SK-N-SH treated with all-trans-retinoic acid at 6 μM for 48 hours (cell line): ENCODE data around the gene TTC27.

Experiments
- ATAC-seq: fragments of 200-7000 bp; cut with Tn5 transposase; 3 replicates; pipeline ENCODE4 v1.9.1; 2020; ENCODE audit warnings: mild to moderate bottlenecking, moderate library complexity
- ARNTL ChIP-seq: fragments of 450-650 bp; formaldehyde crosslinking; IDR thresholded peaks from 2 replicates; pipeline ENCODE4 v1.5.0; 2020; ENCODE audit warnings: low read depth, mild to moderate bottlenecking, moderate library complexity, borderline replicate concordance
- BACH2 ChIP-seq: fragments of 250-450 bp; sonication (Bioruptor Pico); IDR thresholded peaks from 2 replicates; pipeline ENCODE4 v1.9.0; 2021; ENCODE audit warnings: mild to moderate bottlenecking, borderline replicate concordance
- ESRRG ChIP-seq: fragments of 250-450 bp; sonication (Bioruptor Pico); IDR thresholded peaks from 2 replicates; pipeline ENCODE4 v1.6.1; 2021; ENCODE audit warnings: mild to moderate bottlenecking
- ISL1 ChIP-seq: fragments of 250-450 bp; sonication (Bioruptor Pico); IDR thresholded peaks from 2 replicates; pipeline ENCODE4 v2.1.2; 2022; ENCODE audit warnings: mild to moderate bottlenecking, moderate library complexity
- OSR1 ChIP-seq: fragments of 250-450 bp; sonication (Bioruptor Pico); IDR thresholded peaks from 2 replicates; pipeline ENCODE4 v1.8.0; 2022; ENCODE audit warnings: moderate library complexity, mild to moderate bottlenecking, inconsistent platforms
- RARB ChIP-seq: fragments of 250-450 bp; sonication (Bioruptor Pico); IDR thresholded peaks from 2 replicates; pipeline ENCODE4 v1.8.0; 2021; ENCODE audit warnings: mild to moderate bottlenecking, moderate library complexity
- SNAI2 ChIP-seq: fragments of 250-450 bp; sonication (Bioruptor Pico); IDR thresholded peaks from 2 replicates; pipeline ENCODE4 v1.5.0; 2020; ENCODE audit warnings: mild to moderate bottlenecking, moderate library complexity
- TCF4 ChIP-seq: fragments of 250-450 bp; sonication (Bioruptor Pico); IDR thresholded peaks from 2 replicates; pipeline ENCODE4 v1.8.0; 2021; ENCODE audit warnings: mild to moderate bottlenecking, moderate library complexity, borderline replicate concordance
- TOX ChIP-seq: fragments of 250-450 bp; sonication (Bioruptor Pico); IDR thresholded peaks from 2 replicates; pipeline ENCODE4 v1.8.0; 2021; ENCODE audit warnings: mild to moderate bottlenecking, moderate library complexity, borderline replicate concordance
- ZC3H10 ChIP-seq: fragments of 250-450 bp; sonication (Bioruptor Pico); IDR thresholded peaks from 2 replicates; pipeline ENCODE4 v1.5.1; 2021; ENCODE audit warnings: mild to moderate bottlenecking, moderate library complexity
- ZFP3 ChIP-seq: fragments of 250-450 bp; sonication (Bioruptor Pico); IDR thresholded peaks from 2 replicates; pipeline ENCODE4 v1.5.0; 2020; ENCODE audit warnings: mild to moderate bottlenecking, moderate library complexity
- ZFP30 ChIP-seq: fragments of 450-650 bp; formaldehyde crosslinking; IDR thresholded peaks from 2 replicates; pipeline ENCODE4 v1.5.0; 2022; ENCODE audit warnings: mild to moderate bottlenecking, moderate library complexity
- ZNF565 ChIP-seq: fragments of 450-650 bp; formaldehyde crosslinking; conservative IDR thresholded peaks from 2 replicates; pipeline ENCODE4 v1.5.0; 2020; ENCODE audit warnings: low read depth, mild to moderate bottlenecking, moderate library complexity
- ZNF8 ChIP-seq: fragments of 450-650 bp; formaldehyde crosslinking; IDR thresholded peaks from 2 replicates; pipeline ENCODE4 v1.5.0; 2020; ENCODE audit warnings: mild to moderate bottlenecking, moderate library complexity
- TF ChIP-seq, protein P1 (sequence below): fragments of 250-450 bp; sonication (Bioruptor Pico); IDR thresholded peaks from 2 replicates; pipeline ENCODE4 v1.5.0; 2020; ENCODE audit warnings: mild to moderate bottlenecking, moderate library complexity
- TF ChIP-seq, protein P2 (sequence below): fragments of 250-450 bp; sonication (Bioruptor Pico); IDR thresholded peaks from 2 replicates; pipeline ENCODE4 v1.5.1; 2020; ENCODE audit warnings: low read depth, mild to moderate bottlenecking, moderate library complexity
- TF ChIP-seq, protein P3 (sequence below): fragments of 250-450 bp; sonication (Bioruptor Pico); IDR thresholded peaks from 2 replicates; pipeline ENCODE4 v1.8.0; 2020; ENCODE audit warnings: mild to moderate bottlenecking, moderate library complexity, borderline replicate concordance
- TF ChIP-seq, protein P4 (sequence below): fragments of 250-450 bp; sonication (Bioruptor Pico); IDR thresholded peaks from 2 replicates; pipeline ENCODE4 v1.5.1; 2021; ENCODE audit warnings: mild to moderate bottlenecking, moderate library complexity
- TF ChIP-seq, protein P5 (sequence below): fragments of 250-450 bp; sonication (Bioruptor Pico); IDR thresholded peaks from 2 replicates; pipeline ENCODE4 v1.8.0; 2021; ENCODE audit warnings: low read depth, mild to moderate bottlenecking, moderate library complexity, borderline replicate concordance

The TTC27 gene

DNA sequence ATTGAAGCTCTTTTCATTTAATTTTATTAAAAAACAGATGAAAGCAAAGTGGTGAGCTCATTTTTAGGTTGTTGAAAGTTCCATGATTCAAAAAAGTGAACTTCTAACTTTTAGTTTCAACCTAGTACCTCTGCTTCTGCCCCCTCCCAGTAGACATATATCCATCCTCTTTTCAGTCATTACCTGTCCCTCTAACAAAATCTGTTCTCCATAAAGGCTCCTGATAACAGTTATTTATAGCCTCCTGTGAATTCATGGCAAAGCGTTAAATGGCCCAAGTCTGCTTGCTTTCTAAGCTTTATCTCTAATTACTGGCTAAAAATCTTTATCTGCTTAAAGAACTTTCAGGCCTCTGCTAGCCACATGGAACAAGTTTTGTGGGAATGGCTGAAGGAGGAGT, 148.1 kb downstream of the TTC27 start:
- TF ChIP-seq RARB (CRISPR knock-in tag) (no peak), ISL1 (peak; percentile 56), TCF4 (CRISPR knock-in tag) (peak; percentile 81; the same call in 1 of the 2 replicates)
- TF ChIP-seq, protein P1, sequence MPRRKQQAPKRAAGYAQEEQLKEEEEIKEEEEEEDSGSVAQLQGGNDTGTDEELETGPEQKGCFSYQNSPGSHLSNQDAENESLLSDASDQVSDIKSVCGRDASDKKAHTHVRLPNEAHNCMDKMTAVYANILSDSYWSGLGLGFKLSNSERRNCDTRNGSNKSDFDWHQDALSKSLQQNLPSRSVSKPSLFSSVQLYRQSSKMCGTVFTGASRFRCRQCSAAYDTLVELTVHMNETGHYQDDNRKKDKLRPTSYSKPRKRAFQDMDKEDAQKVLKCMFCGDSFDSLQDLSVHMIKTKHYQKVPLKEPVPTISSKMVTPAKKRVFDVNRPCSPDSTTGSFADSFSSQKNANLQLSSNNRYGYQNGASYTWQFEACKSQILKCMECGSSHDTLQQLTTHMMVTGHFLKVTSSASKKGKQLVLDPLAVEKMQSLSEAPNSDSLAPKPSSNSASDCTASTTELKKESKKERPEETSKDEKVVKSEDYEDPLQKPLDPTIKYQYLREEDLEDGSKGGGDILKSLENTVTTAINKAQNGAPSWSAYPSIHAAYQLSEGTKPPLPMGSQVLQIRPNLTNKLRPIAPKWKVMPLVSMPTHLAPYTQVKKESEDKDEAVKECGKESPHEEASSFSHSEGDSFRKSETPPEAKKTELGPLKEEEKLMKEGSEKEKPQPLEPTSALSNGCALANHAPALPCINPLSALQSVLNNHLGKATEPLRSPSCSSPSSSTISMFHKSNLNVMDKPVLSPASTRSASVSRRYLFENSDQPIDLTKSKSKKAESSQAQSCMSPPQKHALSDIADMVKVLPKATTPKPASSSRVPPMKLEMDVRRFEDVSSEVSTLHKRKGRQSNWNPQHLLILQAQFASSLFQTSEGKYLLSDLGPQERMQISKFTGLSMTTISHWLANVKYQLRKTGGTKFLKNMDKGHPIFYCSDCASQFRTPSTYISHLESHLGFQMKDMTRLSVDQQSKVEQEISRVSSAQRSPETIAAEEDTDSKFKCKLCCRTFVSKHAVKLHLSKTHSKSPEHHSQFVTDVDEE (CRISPR knock-in tag): peak; percentile 89
- TF ChIP-seq, all 23 proteins: peak for 3
- no peak for ATAC-seq

DNA sequence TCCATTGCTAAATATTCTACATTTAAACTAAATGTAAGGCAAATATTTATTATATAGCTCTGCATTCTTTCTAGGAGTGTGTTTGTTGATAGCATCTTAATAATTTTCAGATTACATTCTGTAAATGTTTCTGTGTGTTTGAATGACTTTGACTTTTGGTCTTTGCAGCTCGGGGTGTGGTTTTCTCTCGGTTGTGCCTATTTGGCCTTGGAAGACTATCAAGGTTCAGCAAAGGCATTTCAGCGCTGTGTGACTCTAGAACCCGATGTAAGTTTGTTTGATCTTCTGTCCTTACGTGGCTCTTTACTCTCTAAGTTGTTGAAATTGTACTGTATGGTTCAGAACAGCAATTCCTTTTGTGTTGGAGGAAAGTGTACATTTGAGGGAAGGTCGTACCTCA, 149.9 kb downstream of the TTC27 start:
- no peak for ATAC-seq
- no peak for TF ChIP-seq BACH2 (CRISPR knock-in tag)
- TF ChIP-seq ZNF565 (CRISPR knock-in tag): no peak
- TF ChIP-seq, protein P2, sequence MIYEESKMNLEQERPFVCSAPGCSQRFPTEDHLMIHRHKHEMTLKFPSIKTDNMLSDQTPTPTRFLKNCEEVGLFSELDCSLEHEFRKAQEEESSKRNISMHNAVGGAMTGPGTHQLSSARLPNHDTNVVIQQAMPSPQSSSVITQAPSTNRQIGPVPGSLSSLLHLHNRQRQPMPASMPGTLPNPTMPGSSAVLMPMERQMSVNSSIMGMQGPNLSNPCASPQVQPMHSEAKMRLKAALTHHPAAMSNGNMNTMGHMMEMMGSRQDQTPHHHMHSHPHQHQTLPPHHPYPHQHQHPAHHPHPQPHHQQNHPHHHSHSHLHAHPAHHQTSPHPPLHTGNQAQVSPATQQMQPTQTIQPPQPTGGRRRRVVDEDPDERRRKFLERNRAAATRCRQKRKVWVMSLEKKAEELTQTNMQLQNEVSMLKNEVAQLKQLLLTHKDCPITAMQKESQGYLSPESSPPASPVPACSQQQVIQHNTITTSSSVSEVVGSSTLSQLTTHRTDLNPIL (CRISPR knock-in tag): no peak
- TF ChIP-seq SNAI2: no peak

DNA sequence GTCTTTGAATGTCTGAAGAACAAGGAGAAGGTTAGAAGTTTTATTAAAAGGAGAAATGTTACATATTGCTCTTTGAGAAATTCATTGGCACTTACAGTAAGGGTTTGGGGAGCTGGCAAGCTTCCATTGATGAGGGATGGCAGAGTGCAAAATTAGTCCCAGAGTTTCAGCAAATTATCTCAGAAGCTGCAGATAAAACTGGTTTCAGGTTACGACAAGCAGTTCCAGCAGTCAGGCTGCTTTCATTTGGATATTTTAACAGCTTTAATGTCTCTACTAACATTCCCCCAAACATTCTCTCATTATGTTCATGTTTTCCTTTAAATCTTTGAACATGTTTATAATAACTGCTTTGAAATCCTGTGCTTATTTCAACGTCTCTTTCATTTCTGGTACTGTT, 153.1 kb downstream of the TTC27 start:
- no peak for ATAC-seq
- TF ChIP-seq, protein P1 (CRISPR knock-in tag): no peak
- TF ChIP-seq RARB (CRISPR knock-in tag) (no peak), ZC3H10 (CRISPR knock-in tag) (no peak), ZNF8 (no peak), TOX (CRISPR knock-in tag) (no peak), ZFP30 (no peak), ESRRG (CRISPR knock-in tag) (no peak), SNAI2 (no peak), ZFP3 (CRISPR knock-in tag) (no peak), OSR1 (CRISPR knock-in tag) (no peak), ZNF565 (CRISPR knock-in tag) (no peak), BACH2 (CRISPR knock-in tag) (no peak), ARNTL (no peak)
- TF ChIP-seq, protein P3, sequence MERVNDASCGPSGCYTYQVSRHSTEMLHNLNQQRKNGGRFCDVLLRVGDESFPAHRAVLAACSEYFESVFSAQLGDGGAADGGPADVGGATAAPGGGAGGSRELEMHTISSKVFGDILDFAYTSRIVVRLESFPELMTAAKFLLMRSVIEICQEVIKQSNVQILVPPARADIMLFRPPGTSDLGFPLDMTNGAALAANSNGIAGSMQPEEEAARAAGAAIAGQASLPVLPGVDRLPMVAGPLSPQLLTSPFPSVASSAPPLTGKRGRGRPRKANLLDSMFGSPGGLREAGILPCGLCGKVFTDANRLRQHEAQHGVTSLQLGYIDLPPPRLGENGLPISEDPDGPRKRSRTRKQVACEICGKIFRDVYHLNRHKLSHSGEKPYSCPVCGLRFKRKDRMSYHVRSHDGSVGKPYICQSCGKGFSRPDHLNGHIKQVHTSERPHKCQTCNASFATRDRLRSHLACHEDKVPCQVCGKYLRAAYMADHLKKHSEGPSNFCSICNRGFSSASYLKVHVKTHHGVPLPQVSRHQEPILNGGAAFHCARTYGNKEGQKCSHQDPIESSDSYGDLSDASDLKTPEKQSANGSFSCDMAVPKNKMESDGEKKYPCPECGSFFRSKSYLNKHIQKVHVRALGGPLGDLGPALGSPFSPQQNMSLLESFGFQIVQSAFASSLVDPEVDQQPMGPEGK (CRISPR knock-in tag): no peak
- TF ChIP-seq, protein P2 (CRISPR knock-in tag): no peak
- TF ChIP-seq, protein P4, sequence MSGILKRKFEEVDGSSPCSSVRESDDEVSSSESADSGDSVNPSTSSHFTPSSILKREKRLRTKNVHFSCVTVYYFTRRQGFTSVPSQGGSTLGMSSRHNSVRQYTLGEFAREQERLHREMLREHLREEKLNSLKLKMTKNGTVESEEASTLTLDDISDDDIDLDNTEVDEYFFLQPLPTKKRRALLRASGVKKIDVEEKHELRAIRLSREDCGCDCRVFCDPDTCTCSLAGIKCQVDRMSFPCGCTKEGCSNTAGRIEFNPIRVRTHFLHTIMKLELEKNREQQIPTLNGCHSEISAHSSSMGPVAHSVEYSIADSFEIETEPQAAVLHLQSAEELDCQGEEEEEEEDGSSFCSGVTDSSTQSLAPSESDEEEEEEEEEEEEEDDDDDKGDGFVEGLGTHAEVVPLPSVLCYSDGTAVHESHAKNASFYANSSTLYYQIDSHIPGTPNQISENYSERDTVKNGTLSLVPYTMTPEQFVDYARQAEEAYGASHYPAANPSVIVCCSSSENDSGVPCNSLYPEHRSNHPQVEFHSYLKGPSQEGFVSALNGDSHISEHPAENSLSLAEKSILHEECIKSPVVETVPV (CRISPR knock-in tag): no peak
- TF ChIP-seq, protein P5, sequence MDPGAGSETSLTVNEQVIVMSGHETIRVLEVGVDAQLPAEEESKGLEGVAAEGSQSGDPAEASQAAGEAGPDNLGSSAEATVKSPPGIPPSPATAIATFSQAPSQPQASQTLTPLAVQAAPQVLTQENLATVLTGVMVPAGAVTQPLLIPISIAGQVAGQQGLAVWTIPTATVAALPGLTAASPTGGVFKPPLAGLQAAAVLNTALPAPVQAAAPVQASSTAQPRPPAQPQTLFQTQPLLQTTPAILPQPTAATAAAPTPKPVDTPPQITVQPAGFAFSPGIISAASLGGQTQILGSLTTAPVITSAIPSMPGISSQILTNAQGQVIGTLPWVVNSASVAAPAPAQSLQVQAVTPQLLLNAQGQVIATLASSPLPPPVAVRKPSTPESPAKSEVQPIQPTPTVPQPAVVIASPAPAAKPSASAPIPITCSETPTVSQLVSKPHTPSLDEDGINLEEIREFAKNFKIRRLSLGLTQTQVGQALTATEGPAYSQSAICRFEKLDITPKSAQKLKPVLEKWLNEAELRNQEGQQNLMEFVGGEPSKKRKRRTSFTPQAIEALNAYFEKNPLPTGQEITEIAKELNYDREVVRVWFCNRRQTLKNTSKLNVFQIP (CRISPR knock-in tag): no peak
